Hematopoietic multipotent progenitor cell treated with erythropoietin and hydrocortisone succinate and interleukin-3 and kit ligand, for 6 days (in vitro differentiated cells): ENCODE measurements around the gene NUPR1.
A peak's percentile ranks its signal among the peaks of the same experiment; 100 is the strongest.

Source experiments
- DNase-seq: peaks from one replicate; pipeline ENCODE4 v3.0.0-alpha.2; 2015

NUPR1 gene, protein sequence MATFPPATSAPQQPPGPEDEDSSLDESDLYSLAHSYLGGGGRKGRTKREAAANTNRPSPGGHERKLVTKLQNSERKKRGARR

GRCh38 chr16:28538733-28539596 is at the start of gene NUPR1:
TSS of gene NUPR1 (minus strand) at chr16:28538974. CDS start at chr16:28538907, 67 bp downstream.
- DNase-seq, result no peak

GRCh38 chr16:28587386-28587785 is 48.6 kb upstream of the NUPR1 start:
- no peak for DNase-seq

DNA sequence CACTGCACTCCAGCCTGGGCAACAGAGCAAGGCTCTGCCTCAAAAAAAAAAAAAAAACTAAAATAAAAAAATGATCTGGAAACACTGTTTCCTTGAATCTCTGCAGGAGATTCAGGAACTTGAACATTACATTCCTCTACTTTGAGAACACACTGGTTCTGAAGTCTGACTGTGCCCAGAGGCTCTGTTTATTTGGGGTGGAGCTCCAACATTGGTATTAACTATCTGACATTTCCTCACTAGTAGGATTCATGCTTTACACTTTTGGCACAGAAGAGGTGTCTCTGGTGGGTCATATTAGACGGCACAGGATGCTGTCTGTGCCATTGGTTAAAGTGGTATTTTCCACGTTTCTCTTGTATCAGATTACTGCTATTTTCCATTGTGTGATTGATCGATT is 47.7 kb upstream of the NUPR1 start:
- DNase-seq, result no peak

DNA sequence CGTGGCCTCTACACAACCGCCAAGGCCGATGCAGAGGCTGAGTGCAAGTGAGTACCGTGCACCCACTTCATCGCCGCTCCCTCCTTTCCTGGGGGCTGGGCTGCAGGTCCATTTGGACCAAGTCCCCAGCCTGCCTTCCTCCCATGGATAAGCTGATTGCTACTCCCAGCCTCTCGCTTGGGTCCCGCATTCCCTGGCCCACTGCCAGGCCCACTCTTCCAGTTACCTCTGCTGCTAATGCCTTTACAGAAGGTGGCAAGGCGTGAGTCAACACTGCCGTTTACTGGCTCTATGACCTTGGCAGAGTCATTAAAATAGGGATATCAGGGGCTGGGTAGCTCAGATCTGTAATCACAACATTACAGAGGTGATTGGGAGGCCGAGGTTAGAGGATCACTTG is 46.9 kb upstream of the NUPR1 start:
- DNase-seq, result no peak

- DNase-seq, result no peak
Observed at GRCh38 chr16:28580726-28581315, 42.0 kb upstream of the NUPR1 start.

- no peak for DNase-seq
Observed at GRCh38 chr16:28575446-28576109, 36.8 kb upstream of the NUPR1 start.

DNA sequence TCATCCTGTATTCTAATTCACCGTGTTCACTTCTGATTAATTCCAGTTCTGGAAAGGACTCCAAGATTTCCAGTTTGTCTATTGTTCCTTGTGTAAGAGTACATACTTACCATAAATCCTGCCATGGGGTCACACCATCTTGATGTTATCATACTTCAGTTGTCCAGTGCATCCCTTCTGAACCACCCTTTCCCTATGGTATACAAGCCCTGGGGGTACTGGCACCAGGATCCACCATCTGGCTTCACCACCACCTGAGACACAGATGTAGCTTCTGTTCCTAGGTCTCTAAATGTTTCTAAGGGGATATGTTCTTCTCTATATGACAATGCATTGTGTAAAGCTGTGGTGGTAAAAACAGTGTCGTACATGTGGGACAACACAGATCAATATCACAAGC is 36.2 kb upstream of the NUPR1 start:
- DNase-seq, result no peak

DNA sequence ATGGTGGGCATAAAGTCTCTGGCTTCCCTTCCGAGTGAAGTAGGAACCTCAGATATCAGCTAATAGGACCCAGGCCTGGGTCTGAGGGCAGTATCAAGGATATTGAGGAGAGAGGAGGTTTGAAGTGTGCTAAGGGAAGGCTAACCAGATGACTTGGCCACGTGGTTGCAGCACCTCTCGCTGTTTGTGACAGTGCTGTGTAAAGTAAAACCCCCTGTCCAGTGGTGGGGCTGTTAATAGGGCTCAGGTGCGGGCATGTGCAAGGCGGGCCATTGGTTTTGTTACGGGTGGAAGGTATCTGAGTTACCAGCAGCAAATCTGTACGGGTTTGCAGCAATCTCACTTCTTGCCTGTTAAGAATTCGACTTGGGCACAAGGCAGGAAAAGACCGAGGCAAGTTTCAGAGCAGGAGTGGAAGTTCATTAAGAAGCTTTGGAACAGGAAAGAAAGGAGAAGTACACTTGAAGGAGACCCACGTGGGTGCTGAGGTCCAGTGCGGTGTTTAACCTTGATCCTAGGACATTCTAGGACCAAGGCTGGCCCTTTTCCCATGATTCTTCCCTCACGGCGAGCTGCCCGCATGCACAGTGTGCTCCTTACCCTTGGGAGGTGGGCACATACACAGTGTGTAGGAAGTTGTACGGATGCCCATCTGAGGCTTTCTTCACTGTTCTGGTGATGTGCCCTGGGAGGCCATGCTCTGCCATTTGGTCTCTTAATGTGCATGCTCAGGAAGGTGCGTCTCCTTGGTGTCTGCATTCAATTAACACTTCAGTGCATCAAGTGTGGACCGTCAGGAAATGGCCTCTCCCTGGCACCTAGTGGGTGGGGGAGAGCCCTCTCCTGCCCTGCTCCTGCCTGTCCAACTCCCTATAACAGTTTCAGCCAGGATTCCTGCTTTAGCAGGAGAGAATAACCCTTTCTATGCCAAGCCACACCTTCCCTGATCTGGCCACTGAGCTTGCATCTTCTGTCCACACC is 35.3 kb upstream of the NUPR1 start:
- DNase-seq, result no peak

DNA sequence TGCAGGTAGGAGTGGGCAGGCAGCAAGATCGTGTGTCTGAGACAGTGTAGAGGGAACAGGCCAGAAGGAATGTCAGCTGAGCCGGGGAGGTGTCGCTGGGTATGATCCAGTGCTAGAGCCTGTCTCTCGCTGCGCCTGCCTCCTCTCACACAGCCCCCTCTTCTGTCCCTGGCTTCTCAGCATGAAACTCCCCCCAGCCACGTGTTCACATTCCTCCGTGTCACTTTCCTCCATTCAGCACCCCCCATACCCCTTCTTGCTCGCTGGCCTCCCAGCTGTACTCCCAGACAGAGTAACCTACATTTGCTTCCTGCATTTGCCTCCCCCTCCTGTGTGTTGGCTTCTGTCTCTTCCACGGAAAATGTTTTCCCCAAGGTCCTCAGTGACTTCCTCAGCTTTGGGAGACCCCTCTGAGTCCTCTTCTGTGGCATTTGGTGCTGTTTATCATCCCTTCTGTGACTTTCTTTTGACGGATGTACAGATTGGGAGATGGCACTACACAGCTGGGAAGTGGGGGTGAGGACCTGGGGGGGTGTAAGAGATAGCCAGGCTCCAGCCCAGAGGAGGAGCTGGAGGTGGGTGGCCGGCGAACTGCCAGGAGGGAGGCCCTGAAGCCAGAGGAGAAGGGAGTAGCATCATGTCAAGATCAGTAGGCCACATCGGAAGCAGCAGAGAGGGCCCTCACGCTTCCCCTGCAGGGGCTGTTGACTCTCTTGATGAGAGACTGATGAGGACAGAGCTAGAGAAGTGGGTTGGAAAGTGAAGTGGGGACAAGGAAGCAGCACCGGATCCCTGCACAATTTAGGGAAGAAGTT is 34.1 kb upstream of the NUPR1 start:
- no peak for DNase-seq

DNA sequence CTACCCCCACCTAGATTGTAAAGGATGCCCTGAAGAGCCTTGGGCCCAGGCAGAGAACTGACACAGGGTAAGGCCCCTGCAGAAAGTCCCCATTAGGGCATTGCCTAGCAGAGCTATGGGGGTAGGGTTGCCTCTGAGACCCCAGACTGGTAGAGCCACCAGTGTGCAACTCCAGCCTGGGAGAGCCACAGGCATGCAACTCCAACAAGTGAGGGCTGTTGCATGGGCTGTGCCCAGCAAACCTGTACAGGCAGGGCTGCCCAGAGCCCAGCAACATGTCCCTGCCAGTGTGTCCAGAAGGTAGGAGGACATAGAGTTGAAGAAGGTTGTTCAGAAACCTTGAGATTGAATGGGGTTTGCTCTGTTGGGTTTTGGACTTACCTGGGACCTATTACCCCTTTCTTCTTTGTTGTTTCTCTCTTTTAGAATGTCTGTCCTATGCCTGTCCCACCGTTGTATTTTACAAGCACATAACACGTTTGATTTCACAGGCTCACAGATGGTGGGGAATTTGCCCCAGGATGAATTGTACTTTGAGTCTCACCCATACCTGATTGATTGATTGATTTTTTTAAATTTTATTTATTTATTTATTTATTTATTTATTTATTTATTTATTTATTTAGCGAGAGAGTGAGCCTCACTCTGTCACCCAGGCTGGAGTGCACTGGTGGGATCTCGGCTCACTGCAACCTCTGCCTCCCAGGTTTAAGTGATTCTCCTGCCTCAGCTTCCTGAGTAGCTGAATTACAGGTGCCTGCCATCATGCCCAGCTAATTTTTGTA is 31.4 kb upstream of the NUPR1 start:
- DNase-seq, result no peak

DNA sequence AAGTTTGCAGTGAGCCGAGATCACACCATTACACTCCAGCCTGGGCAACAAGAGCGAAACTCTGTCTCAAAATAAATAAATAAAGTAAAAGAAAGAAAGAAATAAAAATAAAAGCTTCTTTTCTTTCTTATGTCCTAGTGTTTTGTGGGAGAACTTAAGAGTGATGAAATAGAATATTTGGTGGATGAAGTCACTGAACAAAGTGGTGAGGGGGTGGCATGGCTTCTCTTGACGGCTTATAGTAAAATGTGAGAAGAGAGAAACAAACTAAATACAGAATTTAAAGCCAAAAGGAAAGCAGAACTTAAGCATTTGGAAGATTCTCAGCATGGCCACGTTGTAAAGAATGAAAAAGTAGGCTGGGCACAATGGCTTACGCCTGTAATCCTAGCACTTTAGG is 30.2 kb upstream of the NUPR1 start:
- DNase-seq, result no peak

DNA sequence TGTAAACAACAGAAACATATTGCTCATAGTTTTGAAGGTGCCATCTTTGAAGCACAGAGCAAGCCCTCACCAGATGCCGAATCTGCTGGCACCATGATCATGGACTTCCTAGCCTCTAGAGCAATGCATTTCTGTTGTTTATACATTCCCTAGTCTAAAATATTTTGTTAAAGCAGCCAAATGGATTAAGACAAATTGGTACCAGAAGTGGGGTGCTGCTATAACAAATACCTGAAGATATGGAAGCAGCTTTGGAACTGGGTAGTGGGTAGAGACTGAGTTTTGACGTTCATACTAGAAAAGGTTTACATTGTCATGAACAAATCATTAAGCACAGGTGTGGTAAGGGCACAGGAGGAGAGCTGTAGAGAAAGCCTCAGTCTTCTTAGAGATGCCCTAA is 28.5 kb upstream of the NUPR1 start:
- DNase-seq, result no peak

GRCh38 chr16:28566233-28566925 is 27.6 kb upstream of the NUPR1 start:
- peak; percentile 34 for DNase-seq

DNA sequence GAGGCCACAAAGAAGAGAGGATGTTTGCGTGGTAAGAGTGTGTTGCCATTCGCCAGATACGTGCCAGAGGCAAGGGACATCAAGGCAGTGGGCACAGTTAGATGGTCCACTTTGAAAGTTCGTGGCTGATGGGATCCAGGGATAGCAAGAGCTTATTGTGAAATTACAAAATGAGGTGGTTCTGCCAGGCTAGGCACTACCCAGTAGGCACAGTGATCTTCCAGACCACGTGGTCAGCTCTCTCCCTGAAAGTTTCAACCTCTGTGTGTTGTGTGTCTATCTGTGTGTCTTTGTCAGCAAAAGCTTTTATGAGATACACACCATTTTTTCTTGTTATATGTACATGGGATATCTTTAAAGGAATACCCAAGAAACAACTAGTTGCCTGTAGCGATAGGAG is 24.4 kb upstream of the NUPR1 start:
- DNase-seq, result no peak

DNA sequence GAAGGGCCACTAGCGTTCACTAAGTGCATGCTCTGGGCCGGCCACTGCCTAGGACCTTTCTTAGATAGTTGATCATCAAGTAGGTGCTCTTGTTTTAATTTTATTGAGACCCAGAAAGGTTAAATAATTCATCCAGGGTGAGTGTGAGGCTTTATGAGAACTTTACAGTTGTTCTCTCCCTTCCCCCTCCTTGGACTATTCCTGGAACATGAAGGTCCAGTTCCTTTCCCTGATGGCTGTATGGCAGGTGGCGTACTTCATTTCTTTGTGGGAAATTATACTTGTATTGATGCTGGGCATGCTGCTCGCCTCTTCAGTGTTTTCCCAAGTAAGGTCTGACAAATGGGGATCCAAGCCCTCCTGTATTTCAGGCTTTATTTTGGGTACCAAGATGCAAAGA is 23.4 kb upstream of the NUPR1 start:
- DNase-seq, result no peak

GRCh38 chr16:28561557-28562187 is 22.9 kb upstream of the NUPR1 start:
- DNase-seq, result no peak

DNA sequence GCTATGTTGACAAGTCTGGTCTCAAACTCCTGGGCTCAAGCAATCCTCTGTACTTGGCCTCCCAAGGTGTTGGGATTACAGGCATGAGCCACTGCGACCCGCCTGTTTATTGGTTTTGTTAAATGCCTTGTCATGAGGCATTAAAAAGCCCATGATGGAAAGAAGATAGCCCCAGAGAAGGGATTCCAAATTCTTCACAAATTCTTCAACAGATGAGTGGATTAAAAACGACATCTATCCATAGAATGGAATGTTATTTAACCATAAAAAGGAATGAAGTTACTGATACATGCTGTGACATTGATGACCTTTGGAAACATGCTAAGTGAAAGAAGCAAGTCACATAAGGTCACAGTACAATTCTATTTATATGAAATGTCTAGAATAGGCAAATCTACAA is 19.7 kb upstream of the NUPR1 start:
- no peak for DNase-seq

- DNase-seq, result no peak
Observed at GRCh38 chr16:28556914-28557320, 18.1 kb upstream of the NUPR1 start.

GRCh38 chr16:28555561-28555960 is 16.8 kb upstream of the NUPR1 start:
- DNase-seq, result no peak
